IMR-90 (cell line): ENCODE results near the gene ARGLU1. TPM values are rescaled to one million over a fixed set of nuclear protein-coding genes. Genes with fewer than 3 reads are reported as not detected.

Source experiments
- ATAC-seq: fragments of 200-7000 bp; cut with Tn5 transposase; 2 replicates; pipeline ENCODE4 v1.9.1; 2020; ENCODE audit warnings: low read depth, mild to moderate bottlenecking, moderate library complexity
- BruUV-seq: library from RNA; stranded (reverse); fragments of 400-500 nt; replicated peaks from 2 replicates; lab custom pipeline; 2021; lab: Mats Ljungman, UMichigan
- CTCF ChIA-PET: fragments of 300-600 bp; formaldehyde crosslinking; extraction: SDS; loops from one replicate; lab custom pipeline; 2021; ENCODE audit warnings: antibody characterized with exemption; lab: Yijun Ruan, JAX
- POLR2A ChIA-PET: fragments of 300-600 bp; sonication (Branson Sonifier 250); formaldehyde crosslinking; loops from one replicate; lab custom pipeline; 2022; ENCODE audit warnings: antibody characterized with exemption; ENCODE audit not compliant: unreplicated experiment; lab: Charles Lee
- DNase-seq: peaks from one replicate; pipeline ENCODE4 v3.0.0; 2013
- H2AFZ ChIP-seq: replicated peaks from 2 replicates; pipeline ENCODE3; 2013; ENCODE audit warnings: low read length, mild to moderate bottlenecking; ENCODE audit not compliant: poor library complexity
- H2AK5ac ChIP-seq: 2 replicates; pipeline ENCODE4 v1.6.1; 2013; ENCODE audit warnings: low read depth, low read length, inconsistent platforms
- H2AK9ac ChIP-seq: replicated peaks from 2 replicates; pipeline ENCODE3; 2013; ENCODE audit warnings: mild to moderate bottlenecking, low read depth, low read length, moderate library complexity; ENCODE audit not compliant: poor library complexity
- H2BK120ac ChIP-seq: 2 replicates; pipeline ENCODE4 v1.6.1; 2013; ENCODE audit warnings: low read depth, low read length, inconsistent platforms
- H2BK15ac ChIP-seq: 3 replicates; pipeline ENCODE4 v1.6.1; 2013; ENCODE audit warnings: low read depth, low read length, inconsistent platforms
- H2BK20ac ChIP-seq: 2 replicates; pipeline ENCODE4 v1.6.1; 2013; ENCODE audit warnings: low read depth, mild to moderate bottlenecking, inconsistent platforms, low read length, moderate library complexity
- H2BK5ac ChIP-seq: 2 replicates; pipeline ENCODE4 v1.6.1; 2013; ENCODE audit warnings: mild to moderate bottlenecking, low read depth, low read length, inconsistent platforms; ENCODE audit not compliant: poor library complexity, severe bottlenecking
- H3K14ac ChIP-seq: replicated peaks from 2 replicates; pipeline ENCODE4 v1.6.1; 2013; ENCODE audit warnings: low read depth, low read length, inconsistent platforms
- H3K18ac ChIP-seq: 2 replicates; pipeline ENCODE4 v1.6.1; 2013; ENCODE audit warnings: low read depth, low read length, control low read depth
- H3K23ac ChIP-seq: 2 replicates; pipeline ENCODE4 v1.6.1; 2013; ENCODE audit warnings: low read depth, low read length, inconsistent platforms
- H3K27ac ChIP-seq: 2 replicates; pipeline ENCODE4 v1.5.1; 2013; ENCODE audit warnings: mild to moderate bottlenecking, control low read depth, low read length; ENCODE audit not compliant: insufficient read depth
- H3K27me3 ChIP-seq: 2 replicates; pipeline ENCODE4 v1.6.1; 2013; ENCODE audit warnings: low read length; ENCODE audit not compliant: control insufficient read depth, insufficient read depth
- H3K36me3 ChIP-seq: 2 replicates; pipeline ENCODE4 v1.6.1; 2013; ENCODE audit warnings: low read length, mixed read lengths; ENCODE audit not compliant: control insufficient read depth, insufficient read depth
- H3K4ac ChIP-seq: 2 replicates; pipeline ENCODE4 v1.6.1; 2013; ENCODE audit warnings: low read depth, low read length, inconsistent platforms
- H3K4me1 ChIP-seq: 2 replicates; pipeline ENCODE4 v1.6.1; 2013; ENCODE audit warnings: low read length, mixed read lengths; ENCODE audit not compliant: control insufficient read depth, insufficient read depth
- H3K4me2 ChIP-seq: 2 replicates; pipeline ENCODE4 v1.6.1; 2013; ENCODE audit warnings: low read depth, mild to moderate bottlenecking, control low read depth, low read length, moderate library complexity
- H3K4me3 ChIP-seq: 2 replicates; pipeline ENCODE4 v1.5.1; 2013; ENCODE audit warnings: low read depth, mild to moderate bottlenecking, control low read depth, low read length, moderate library complexity; ENCODE audit not compliant: insufficient read depth
- H3K56ac ChIP-seq: 2 replicates; pipeline ENCODE4 v1.6.1; 2013; ENCODE audit warnings: low read length, inconsistent platforms; ENCODE audit not compliant: insufficient read depth; ENCODE audit errors: extremely low read depth
- H3K79me1 ChIP-seq, 2 experiments: 2 replicates each; pipeline ENCODE4 v1.6.1; 2013; ENCODE audit warnings: low read length in 2 of 2, inconsistent platforms in 1 of 2, low read depth in 1 of 2
- H3K9ac ChIP-seq: 2 replicates; pipeline ENCODE4 v1.6.1; 2013; ENCODE audit warnings: low read depth, low read length, control low read depth
- H3K9me1 ChIP-seq: 2 replicates; pipeline ENCODE4 v1.6.1; 2013; ENCODE audit warnings: low read length, inconsistent platforms; ENCODE audit not compliant: insufficient read depth
- H3K9me3 ChIP-seq: 2 replicates; pipeline ENCODE4 v1.6.1; 2013; ENCODE audit warnings: low read length; ENCODE audit not compliant: control insufficient read depth, insufficient read depth
- H4K20me1 ChIP-seq: 2 replicates; pipeline ENCODE4 v1.6.1; 2013; ENCODE audit warnings: low read length, inconsistent platforms; ENCODE audit not compliant: insufficient read depth
- H4K5ac ChIP-seq: 2 replicates; pipeline ENCODE4 v1.6.1; 2013; ENCODE audit warnings: mild to moderate bottlenecking, low read depth, low read length, control low read depth
- H4K8ac ChIP-seq, 2 experiments: 2 replicates each; pipeline ENCODE4 v1.6.1; 2013; ENCODE audit warnings: low read depth in 2 of 2, low read length in 2 of 2, control low read depth in 1 of 2, inconsistent platforms in 1 of 2
- H4K91ac ChIP-seq: 2 replicates; pipeline ENCODE4 v1.6.1; 2013; ENCODE audit warnings: low read depth, low read length, inconsistent platforms; ENCODE audit not compliant: insufficient read depth
- ELK1 ChIP-seq: fragments of 150-350 bp; IDR thresholded peaks from 2 replicates; pipeline ENCODE4 v1.6.1; 2016; ENCODE audit warnings: low read depth, mild to moderate bottlenecking, low read length, moderate library complexity, borderline replicate concordance
- FOS ChIP-seq: fragments of 150-350 bp; IDR thresholded peaks from 2 replicates; pipeline ENCODE4 v1.6.1; 2016; ENCODE audit warnings: low read depth, low read length
- MAFK ChIP-seq: IDR thresholded peaks from 2 replicates; pipeline ENCODE4 v1.6.1; 2012; ENCODE audit warnings: low read depth, low read length, improper control_type of control experiment
- NFE2L2 ChIP-seq: fragments of 150-350 bp; IDR thresholded peaks from 2 replicates; pipeline ENCODE4 v1.6.1; 2016; ENCODE audit warnings: low read depth, mild to moderate bottlenecking, low read length
- RAD21 ChIP-seq: IDR thresholded peaks from 2 replicates; pipeline ENCODE4 v1.6.1; 2012; ENCODE audit warnings: low read length, improper control_type of control experiment
- RCOR1 ChIP-seq: IDR thresholded peaks from 2 replicates; pipeline ENCODE4 v1.6.1; 2012; ENCODE audit warnings: mild to moderate bottlenecking, low read length, improper control_type of control experiment; ENCODE audit not compliant: insufficient replicate concordance
- RFX5 ChIP-seq: IDR thresholded peaks from 2 replicates; pipeline ENCODE4 v1.8.0; 2012; ENCODE audit warnings: low read depth, mild to moderate bottlenecking, low read length, moderate library complexity
- SMC3 ChIP-seq: fragments of 150-350 bp; IDR thresholded peaks from 2 replicates; pipeline ENCODE4 v1.6.1; 2016; ENCODE audit warnings: low read depth, mild to moderate bottlenecking, antibody characterized with exemption, low read length, moderate library complexity
- WGBS, 2 experiments: methylation state at CpG; one replicate each; pipeline versions ENCODE4 v1.1.5 to v1.1.7; 2013; ENCODE audit warnings: missing lambda C conversion rate in 2 of 2; ENCODE audit not compliant: insufficient read length in 1 of 2; ENCODE audit errors: extremely low coverage in 2 of 2; 5-methylcytosine and 5-hydroxymethylcytosine counted together
- dilution Hi-C: fragments of 300-500 bp; cut with HindIII; formaldehyde crosslinking; loops from one replicate; pipeline ENCODE4 v1.14.3; 2018; ENCODE audit warnings: low sequenced_read_pairs; ENCODE audit not compliant: unreplicated experiment
- in situ Hi-C: fragments of 300-500 bp; cut with MboI; formaldehyde crosslinking; loops from 3 replicates; pipeline ENCODE4 v1.14.3; 2019; ENCODE audit warnings: low sequenced_read_pairs, inconsistent platforms, mixed read lengths
- intact Hi-C: fragments of 100-400 bp; cut with micrococcal nuclease; formaldehyde crosslinking; loops from 2 replicates; pipeline ENCODE4 v1.10.0; 2022
- polyA plus RNA-seq, 3 experiments: library from polyadenylated mRNA; depleted of rRNA; stranded (reverse); fragments of >200 nt; gene quantifications; 2 replicates each; pipeline ENCODE4 v1.2.3, GENCODE V29; 2012; ENCODE audit warnings: low replicate concordance in 1 of 3
- total RNA-seq: library from RNA; depleted of rRNA; stranded (reverse); fragments of >200 nt; gene quantifications from 2 replicates; pipeline ENCODE4 v1.2.3, GENCODE V29; 2012

ARGLU1 gene
- total and polyA plus RNA-seq, 2 of the 4 experiments (the other 2 are of a cell fraction): 11.1 to 51.4 TPM

GRCh38 chr13:106581225-106581624 lies 13.3 kb upstream of the ARGLU1 start:
- Histone ChIP-seq H3K23ac (no peak overlapping the region), H2BK20ac (no peak overlapping the region), H3K27ac (no peak overlapping the region), H4K8ac (no peak overlapping the region), H3K56ac (no peak overlapping the region), H3K14ac (no peak overlapping the region), H3K18ac (no peak overlapping the region), H3K9me3 (0 out of 2 replicates have a peak, but pooled peaks cover 2% of the 10 kb centered on the region), H3K79me1 (no peaks in the 10 kb centered on the region), H3K36me3 (no peaks in the 10 kb centered on the region), H4K20me1 (no peaks in the 10 kb centered on the region), H2AK9ac (no peak overlapping the region), H3K9ac (no peak overlapping the region), H2AK5ac (no peak overlapping the region), H2BK120ac (no peak overlapping the region), H3K27me3 (peaks cover 4% of the 10 kb centered on the region; the same call in 1 of the 2 replicates), H2BK5ac (no peak overlapping the region), H3K4me1 (no peaks in the 10 kb centered on the region), H3K4me2 (no peak overlapping the region), H2BK15ac (no peak overlapping the region), H4K91ac (no peak overlapping the region), H2AFZ (no peak overlapping the region), H3K4me3 (no peak overlapping the region), H4K5ac (no peak overlapping the region), H3K9me1 (no peaks in the 10 kb centered on the region), H3K4ac (no peak overlapping the region)
- no peak for TF ChIP-seq RCOR1
- TF ChIP-seq FOS: no peak
- TF ChIP-seq ELK1: no peak
- TF ChIP-seq MAFK: no peak
- no peak for TF ChIP-seq NFE2L2
- no peak for TF ChIP-seq RAD21
- no peak for TF ChIP-seq SMC3
- TF ChIP-seq RFX5: no peak
- WGBS, 2 experiments: no CpG with 5 or more reads among the region's 4 CpGs
- no peak for ATAC-seq
- POLR2A ChIA-PET: no interaction called here
- no peak for DNase-seq
- in situ Hi-C loops: no loop called here
- dilution Hi-C loops: no loop called here
- intact Hi-C loops: no loop called here
- BruUV-seq: no TSS peak
- CTCF ChIA-PET: no interaction called here
